ENCODE measurements around the gene TMBIM6.

The TMBIM6 gene

DNA sequence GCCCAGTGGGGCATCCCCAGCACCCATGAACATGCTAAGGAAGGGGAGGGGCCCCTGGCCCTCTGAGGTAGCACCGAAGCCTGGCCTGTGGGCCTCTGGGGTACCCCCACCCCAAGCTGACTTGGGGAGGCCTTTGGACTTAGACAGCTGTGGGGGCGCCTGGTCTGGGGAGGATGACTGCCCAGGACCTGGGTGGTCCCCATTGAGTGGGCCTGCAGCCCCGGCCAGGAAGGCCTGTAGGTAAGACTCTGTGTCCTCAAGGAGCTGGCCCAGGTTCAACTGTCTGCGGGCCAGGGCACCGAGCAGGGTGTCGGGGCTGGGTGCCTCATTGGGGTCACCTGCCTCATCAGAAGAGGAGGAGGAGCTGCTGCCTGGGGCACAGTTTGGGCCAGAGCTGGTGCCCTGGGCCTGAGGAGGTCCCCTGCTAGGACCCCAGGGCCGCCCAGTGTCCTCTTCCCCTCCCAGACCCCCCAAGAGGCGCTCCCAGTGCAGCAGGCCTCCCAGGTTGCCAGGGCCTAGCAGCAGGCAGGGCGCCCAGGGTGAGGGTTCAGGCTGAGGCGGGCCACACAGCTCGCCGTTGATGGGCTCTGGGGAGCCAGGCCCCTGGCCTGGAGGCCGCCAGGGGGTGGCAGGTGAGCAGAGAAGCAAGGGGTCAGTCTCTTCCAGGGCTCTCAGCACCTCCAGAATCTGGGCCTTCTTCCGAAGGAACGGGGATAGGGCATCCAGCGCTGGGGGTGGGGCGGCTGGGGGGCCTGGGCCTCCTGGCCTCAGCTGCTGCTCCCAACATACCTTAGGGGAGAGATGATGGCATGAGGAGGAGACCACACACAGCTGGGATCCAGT, 55.5 kb downstream of the TMBIM6 start:
- peaks cover 0 to 8% of the 10 kb centered on the region in 2 donors for H3K4me1 ChIP-seq (ENCODE audit: control insufficient read depth in 1 of 2, insufficient read depth in 2 of 2, low read length in 2 of 2)
- no peaks in the 10 kb centered on the region for H3K27me3 ChIP-seq (ENCODE audit: control insufficient read depth in 1 of 2, insufficient read depth in 2 of 2, low read length in 2 of 2)
- peaks cover 8 to 14% of the 10 kb centered on the region in 2 donors for H3K36me3 ChIP-seq (ENCODE audit: control insufficient read depth in 1 of 2, insufficient read depth in 2 of 2, low read length in 2 of 2)
- no peak overlapping the region for H3K4me3 ChIP-seq (ENCODE audit: low read depth in 1 of 2, low read length in 2 of 2)
- H3K27ac ChIP-seq (ENCODE audit: low read depth, low read length), result no peak overlapping the region
- no peak overlapping the region for H3K9ac ChIP-seq (ENCODE audit: low read depth in 1 of 2, low read length in 2 of 2)
- no peaks in the 10 kb centered on the region for H3K9me3 ChIP-seq (ENCODE audit: control insufficient read depth in 1 of 2, low read length in 2 of 2)

GRCh38 chr12:49797449-49797776, 56.1 kb downstream of the TMBIM6 start:
- H3K36me3 ChIP-seq (ENCODE audit: control insufficient read depth in 1 of 2, insufficient read depth in 2 of 2, low read length in 2 of 2), result peaks cover 8 to 15% of the 10 kb centered on the region in 2 donors
- peaks cover 0 to 8% of the 10 kb centered on the region in 2 donors for H3K4me1 ChIP-seq (ENCODE audit: control insufficient read depth in 1 of 2, insufficient read depth in 2 of 2, low read length in 2 of 2)
- no peaks in the 10 kb centered on the region for H3K9me3 ChIP-seq (ENCODE audit: control insufficient read depth in 1 of 2, low read length in 2 of 2)
- H3K27me3 ChIP-seq (ENCODE audit: control insufficient read depth in 1 of 2, insufficient read depth in 2 of 2, low read length in 2 of 2), result no peaks in the 10 kb centered on the region
- H3K9ac ChIP-seq (ENCODE audit: low read depth in 1 of 2, low read length in 2 of 2), result no peak overlapping the region
- no peak overlapping the region for H3K4me3 ChIP-seq (ENCODE audit: low read depth in 1 of 2, low read length in 2 of 2)
- no peak overlapping the region for H3K27ac ChIP-seq (ENCODE audit: low read depth, low read length)

GRCh38 chr12:49798248-49798647, 56.9 kb downstream of the TMBIM6 start:
- H3K4me3 ChIP-seq (ENCODE audit: low read depth in 1 of 2, low read length in 2 of 2), result no peak overlapping the region
- H3K27me3 ChIP-seq (ENCODE audit: control insufficient read depth in 1 of 2, insufficient read depth in 2 of 2, low read length in 2 of 2), result no peaks in the 10 kb centered on the region
- H3K27ac ChIP-seq (ENCODE audit: low read depth, low read length), result no peak overlapping the region
- no peaks in the 10 kb centered on the region for H3K9me3 ChIP-seq (ENCODE audit: control insufficient read depth in 1 of 2, low read length in 2 of 2)
- peaks cover 8 to 15% of the 10 kb centered on the region in 2 donors for H3K36me3 ChIP-seq (ENCODE audit: control insufficient read depth in 1 of 2, insufficient read depth in 2 of 2, low read length in 2 of 2)
- peaks cover 0 to 8% of the 10 kb centered on the region in 2 donors for H3K4me1 ChIP-seq (ENCODE audit: control insufficient read depth in 1 of 2, insufficient read depth in 2 of 2, low read length in 2 of 2)
- no peak overlapping the region for H3K9ac ChIP-seq (ENCODE audit: low read depth in 1 of 2, low read length in 2 of 2)

GRCh38 chr12:49798934-49799333, 57.6 kb downstream of the TMBIM6 start:
- peaks cover 8 to 15% of the 10 kb centered on the region in 2 donors for H3K36me3 ChIP-seq (ENCODE audit: control insufficient read depth in 1 of 2, insufficient read depth in 2 of 2, low read length in 2 of 2)
- H3K27me3 ChIP-seq (ENCODE audit: control insufficient read depth in 1 of 2, insufficient read depth in 2 of 2, low read length in 2 of 2), result no peaks in the 10 kb centered on the region
- no peak overlapping the region for H3K9ac ChIP-seq (ENCODE audit: low read depth in 1 of 2, low read length in 2 of 2)
- no peaks in the 10 kb centered on the region for H3K9me3 ChIP-seq (ENCODE audit: control insufficient read depth in 1 of 2, low read length in 2 of 2)
- peaks cover 0 to 8% of the 10 kb centered on the region in 2 donors for H3K4me1 ChIP-seq (ENCODE audit: control insufficient read depth in 1 of 2, insufficient read depth in 2 of 2, low read length in 2 of 2)
- no peak overlapping the region for H3K4me3 ChIP-seq (ENCODE audit: low read depth in 1 of 2, low read length in 2 of 2)
- H3K27ac ChIP-seq (ENCODE audit: low read depth, low read length), result no peak overlapping the region

GRCh38 chr12:49800421-49801140, 59.2 kb downstream of the TMBIM6 start:
- Histone ChIP-seq H3K4me3 (ENCODE audit: low read depth in 1 of 2, low read length in 2 of 2) (no peak overlapping the region), H3K4me1 (ENCODE audit: control insufficient read depth in 1 of 2, insufficient read depth in 2 of 2, low read length in 2 of 2) (peaks cover 0 to 8% of the 10 kb centered on the region in 2 donors), H3K9ac (ENCODE audit: low read depth in 1 of 2, low read length in 2 of 2) (no peak overlapping the region), H3K27ac (ENCODE audit: low read depth, low read length) (no peak overlapping the region), H3K36me3 (ENCODE audit: control insufficient read depth in 1 of 2, insufficient read depth in 2 of 2, low read length in 2 of 2) (peaks cover 5 to 22% of the 10 kb centered on the region in 2 donors), H3K9me3 (ENCODE audit: control insufficient read depth in 1 of 2, low read length in 2 of 2) (no peaks in the 10 kb centered on the region), H3K27me3 (ENCODE audit: control insufficient read depth in 1 of 2, insufficient read depth in 2 of 2, low read length in 2 of 2) (no peaks in the 10 kb centered on the region)

GRCh38 chr12:49801141-49802063, 60.0 kb downstream of the TMBIM6 start:
- Histone ChIP-seq H3K4me3 (ENCODE audit: low read depth in 1 of 2, low read length in 2 of 2) (no peak overlapping the region), H3K9ac (ENCODE audit: low read depth in 1 of 2, low read length in 2 of 2) (no peak overlapping the region), H3K27ac (ENCODE audit: low read depth, low read length) (no peak overlapping the region), H3K27me3 (ENCODE audit: control insufficient read depth in 1 of 2, insufficient read depth in 2 of 2, low read length in 2 of 2) (no peaks in the 10 kb centered on the region), H3K4me1 (ENCODE audit: control insufficient read depth in 1 of 2, insufficient read depth in 2 of 2, low read length in 2 of 2) (peaks cover 0 to 8% of the 10 kb centered on the region in 2 donors), H3K36me3 (ENCODE audit: control insufficient read depth in 1 of 2, insufficient read depth in 2 of 2, low read length in 2 of 2) (peaks cover 5 to 25% of the 10 kb centered on the region in 2 donors), H3K9me3 (ENCODE audit: control insufficient read depth in 1 of 2, low read length in 2 of 2) (no peaks in the 10 kb centered on the region)

DNA sequence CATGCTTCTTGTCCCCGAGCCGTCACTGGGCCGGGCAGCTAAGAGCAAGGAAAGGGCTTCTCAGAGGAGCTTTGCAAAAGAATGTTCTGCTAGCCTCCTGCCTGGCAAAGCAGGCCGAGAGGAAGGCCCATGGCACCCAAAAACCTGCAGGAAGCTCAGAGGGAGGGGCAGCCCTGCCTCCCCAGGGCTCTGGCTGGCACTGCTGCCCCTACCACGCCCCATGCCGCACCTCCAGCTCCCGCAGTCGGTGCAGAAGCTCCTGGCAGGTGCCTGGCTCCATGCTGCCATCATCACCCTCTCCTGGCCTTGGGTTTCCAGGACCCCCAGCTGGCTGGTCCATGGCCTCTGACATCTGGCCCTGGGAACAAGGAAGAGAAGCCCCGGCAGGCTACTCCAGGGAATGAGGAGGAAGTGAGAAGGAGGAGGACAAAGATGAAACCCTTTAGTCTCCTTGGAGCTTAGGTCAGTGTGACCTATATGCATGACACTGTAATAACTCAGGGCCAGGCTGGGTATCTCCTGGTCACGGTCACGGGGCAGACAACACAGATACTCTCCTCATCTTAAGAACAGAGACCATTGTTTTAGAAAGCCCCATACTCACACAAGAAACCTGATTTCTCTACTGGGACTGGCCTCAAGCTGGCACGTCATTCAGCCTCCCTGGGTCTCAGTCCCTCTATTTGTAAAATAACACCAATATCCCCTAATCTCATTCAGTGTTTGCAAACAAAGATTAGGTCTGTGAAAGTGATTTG, 62.5 kb downstream of the TMBIM6 start:
- H3K9ac ChIP-seq (ENCODE audit: low read depth in 1 of 2, low read length in 2 of 2), result no peak overlapping the region
- no peaks in the 10 kb centered on the region for H3K9me3 ChIP-seq (ENCODE audit: control insufficient read depth in 1 of 2, low read length in 2 of 2)
- H3K36me3 ChIP-seq (ENCODE audit: control insufficient read depth in 1 of 2, insufficient read depth in 2 of 2, low read length in 2 of 2), result peaks cover 0 to 25% of the 10 kb centered on the region in 2 donors
- no peaks in the 10 kb centered on the region for H3K27me3 ChIP-seq (ENCODE audit: control insufficient read depth in 1 of 2, insufficient read depth in 2 of 2, low read length in 2 of 2)
- no peak overlapping the region for H3K27ac ChIP-seq (ENCODE audit: low read depth, low read length)
- peaks cover 0 to 8% of the 10 kb centered on the region in 2 donors for H3K4me1 ChIP-seq (ENCODE audit: control insufficient read depth in 1 of 2, insufficient read depth in 2 of 2, low read length in 2 of 2)
- no peak overlapping the region for H3K4me3 ChIP-seq (ENCODE audit: low read depth in 1 of 2, low read length in 2 of 2)

DNA sequence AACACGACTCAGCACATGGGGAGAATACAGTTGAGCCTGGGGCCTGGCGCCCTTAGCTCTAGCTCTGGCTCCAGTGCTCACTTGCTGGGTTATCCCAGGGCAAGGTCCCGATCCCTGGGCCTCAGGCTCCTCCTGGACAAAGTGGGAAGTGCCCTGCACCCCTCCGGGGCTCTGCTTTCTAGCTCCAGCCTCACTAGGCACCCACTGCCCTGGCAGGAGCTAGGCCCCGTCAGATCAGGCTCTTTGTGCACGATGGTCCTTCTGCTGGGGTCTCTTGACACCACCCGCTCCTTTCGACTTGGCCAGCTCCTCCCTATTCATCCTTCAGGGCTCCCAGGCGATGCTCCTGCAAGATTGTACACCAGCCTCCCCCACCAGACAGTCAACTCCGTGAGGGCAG, 63.5 kb downstream of the TMBIM6 start:
- Histone ChIP-seq H3K4me1 (ENCODE audit: control insufficient read depth in 1 of 2, insufficient read depth in 2 of 2, low read length in 2 of 2) (peaks cover 0 to 8% of the 10 kb centered on the region in 2 donors), H3K4me3 (ENCODE audit: low read depth in 1 of 2, low read length in 2 of 2) (no peak overlapping the region), H3K27ac (ENCODE audit: low read depth, low read length) (no peak overlapping the region), H3K9me3 (ENCODE audit: control insufficient read depth in 1 of 2, low read length in 2 of 2) (no peaks in the 10 kb centered on the region), H3K36me3 (ENCODE audit: control insufficient read depth in 1 of 2, insufficient read depth in 2 of 2, low read length in 2 of 2) (peaks cover 0 to 25% of the 10 kb centered on the region in 2 donors), H3K27me3 (ENCODE audit: control insufficient read depth in 1 of 2, insufficient read depth in 2 of 2, low read length in 2 of 2) (no peaks in the 10 kb centered on the region), H3K9ac (ENCODE audit: low read depth in 1 of 2, low read length in 2 of 2) (no peak overlapping the region)

DNA sequence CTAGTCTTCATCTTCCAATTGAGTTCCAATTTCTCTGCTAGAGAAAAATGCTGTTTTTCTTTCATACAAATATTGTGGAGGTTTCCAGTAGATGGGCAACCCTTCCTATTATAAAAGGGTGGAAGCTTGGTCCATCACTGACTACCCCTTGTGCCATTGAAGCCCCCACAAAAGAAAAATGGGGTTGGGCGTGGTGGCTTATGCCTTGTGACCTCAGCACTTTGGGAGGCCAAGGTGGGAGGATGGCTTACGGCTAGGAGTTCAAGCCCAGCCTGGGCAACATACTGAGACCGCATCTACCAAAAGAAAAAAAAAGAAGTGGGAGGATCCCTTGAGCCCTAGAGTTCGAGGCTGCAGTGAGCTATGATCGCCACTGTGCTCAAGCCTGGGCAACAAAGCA, 64.1 kb downstream of the TMBIM6 start:
- no peaks in the 10 kb centered on the region for H3K9me3 ChIP-seq (ENCODE audit: control insufficient read depth in 1 of 2, low read length in 2 of 2)
- no peak overlapping the region for H3K27ac ChIP-seq (ENCODE audit: low read depth, low read length)
- H3K4me3 ChIP-seq (ENCODE audit: low read depth in 1 of 2, low read length in 2 of 2), result no peak overlapping the region
- peaks cover 0 to 20% of the 10 kb centered on the region in 2 donors for H3K36me3 ChIP-seq (ENCODE audit: control insufficient read depth in 1 of 2, insufficient read depth in 2 of 2, low read length in 2 of 2)
- H3K4me1 ChIP-seq (ENCODE audit: control insufficient read depth in 1 of 2, insufficient read depth in 2 of 2, low read length in 2 of 2), result peaks cover 0 to 11% of the 10 kb centered on the region in 2 donors
- H3K27me3 ChIP-seq (ENCODE audit: control insufficient read depth in 1 of 2, insufficient read depth in 2 of 2, low read length in 2 of 2), result no peaks in the 10 kb centered on the region
- no peak overlapping the region for H3K9ac ChIP-seq (ENCODE audit: low read depth in 1 of 2, low read length in 2 of 2)
